K562 (cell line): Measurements from ENCODE around the gene MPHOSPH10. TPM values are rescaled to one million over a fixed set of nuclear protein-coding genes. Genes with fewer than 3 reads are reported as not detected.
A peak's percentile ranks its signal among the peaks of the same experiment; 100 is the strongest.

Experiments
- ATF1 ChIP-seq, 2 experiments: fragments of 450-650 bp in 1 of 2; IDR thresholded peaks; 2 replicates each; pipeline ENCODE4 v1.6.1; 2016; ENCODE audit warnings: missing compliant biosample characterization in 1 of 2, missing genetic modification characterization in 1 of 2
- CBFB ChIP-seq: sonication (generic); formaldehyde crosslinking; IDR thresholded peaks from 2 replicates; pipeline ENCODE4 v1.4.0; 2020; ENCODE audit warnings: mild to moderate bottlenecking, missing genetic modification reagents
- CBX8 ChIP-seq: fragments of 200-600 bp; sonication (generic); IDR thresholded peaks from 2 replicates; pipeline ENCODE4 v1.6.1; 2012; ENCODE audit warnings: borderline replicate concordance, mixed run types, low read depth, mild to moderate bottlenecking, moderate library complexity, mixed read lengths, low read length, control low read depth, inconsistent platforms; ENCODE audit not compliant: poor library complexity, severe bottlenecking; ENCODE audit errors: extremely low read depth
- CREB3 ChIP-seq: fragments of 450-650 bp; conservative IDR thresholded peaks from 2 replicates; pipeline ENCODE4 v1.6.1; 2016; ENCODE audit warnings: missing genetic modification characterization, low read depth, mild to moderate bottlenecking, missing compliant biosample characterization, moderate library complexity
- GATAD2B ChIP-seq: fragments of 450-650 bp; IDR thresholded peaks from 2 replicates; pipeline ENCODE4 v1.6.1; 2017; ENCODE audit warnings: mild to moderate bottlenecking, borderline replicate concordance
- HES1 ChIP-seq: fragments of 450-650 bp; IDR thresholded peaks from 2 replicates; pipeline ENCODE4 v1.6.1; 2016; ENCODE audit warnings: low read depth, mild to moderate bottlenecking, moderate library complexity
- KLF1 ChIP-seq: fragments of 450-650 bp; IDR thresholded peaks from 2 replicates; pipeline ENCODE4 v1.6.1; 2016; ENCODE audit warnings: missing genetic modification characterization, missing compliant biosample characterization
- NBN ChIP-seq: fragments of 450-650 bp; IDR thresholded peaks from 2 replicates; pipeline ENCODE4 v1.6.1; 2016; ENCODE audit warnings: low read depth, mild to moderate bottlenecking
- NCOR1 ChIP-seq: fragments of 450-650 bp; IDR thresholded peaks from 2 replicates; pipeline ENCODE4 v1.6.1; 2016; ENCODE audit warnings: mild to moderate bottlenecking, moderate library complexity
- PATZ1 ChIP-seq: fragments of 250-450 bp; sonication (Bioruptor Pico); IDR thresholded peaks from 2 replicates; pipeline ENCODE4 v1.5.0; 2020; ENCODE audit warnings: mild to moderate bottlenecking, borderline replicate concordance
- PML ChIP-seq: IDR thresholded peaks from 2 replicates; pipeline ENCODE4 v1.6.1; 2012; ENCODE audit warnings: low read length, inconsistent platforms
- SMAD3 ChIP-seq: fragments of 450-650 bp; formaldehyde crosslinking; conservative IDR thresholded peaks from 2 replicates; pipeline ENCODE4 v1.4.0; 2020; ENCODE audit warnings: mild to moderate bottlenecking
- TARDBP ChIP-seq: fragments of 450-650 bp; IDR thresholded peaks from 2 replicates; pipeline ENCODE4 v1.6.1; 2016
- ZBTB11 ChIP-seq, 3 experiments: fragments of 200-800 bp in 1 of 3; fragments of 250-450 bp in 1 of 3; fragments of 450-650 bp in 1 of 3; sonication (Bioruptor Pico) in 1 of 3; sonication (Bioruptor generic) in 1 of 3; formaldehyde crosslinking in 1 of 3; IDR thresholded peaks; 2 replicates each; pipeline versions ENCODE4 v1.6.1 to v1.8.0; 2016 to 2022; ENCODE audit warnings: mild to moderate bottlenecking in 2 of 3, missing genetic modification characterization in 2 of 3, missing compliant biosample characterization in 1 of 3, moderate library complexity in 1 of 3
- ZBTB49 ChIP-seq: sonication (generic); formaldehyde crosslinking; IDR thresholded peaks from 2 replicates; pipeline ENCODE4 v1.8.0; 2022; ENCODE audit warnings: missing genetic modification reagents, mild to moderate bottlenecking, borderline replicate concordance
- ZNF57 ChIP-seq: fragments of 450-650 bp; formaldehyde crosslinking; IDR thresholded peaks from 2 replicates; pipeline ENCODE4 v1.4.0; 2020; ENCODE audit warnings: mild to moderate bottlenecking, moderate library complexity
- ZNF785 ChIP-seq: fragments of 250-450 bp; sonication (Bioruptor Pico); IDR thresholded peaks from 2 replicates; pipeline ENCODE4 v1.4.0; 2020; ENCODE audit warnings: mild to moderate bottlenecking
- polyA plus RNA-seq, 8 experiments: library from polyadenylated mRNA; depleted of rRNA in 4 of 8; stranded (reverse) in 5 of 8; unstranded in 3 of 8; fragments of >200 nt; fragmentation: Nextera tagmentation in 2 of 8; fragmentation: Illumina TruSeq in 1 of 8; extraction: Ambion mirVana in 2 of 8; extraction: Trizol in 1 of 8; gene quantifications; 2 replicates each; pipeline versions ENCODE4 v1.2.1 to v1.2.3, GENCODE V29; 2011 to 2014; ENCODE audit warnings: inconsistent platforms in 1 of 8, missing spikeins in 1 of 8
- total RNA-seq, 7 experiments: library from RNA; depleted of rRNA in 6 of 7; stranded (reverse); fragments of >200 nt in 6 of 7; fragmentation: Illumina TruSeq in 2 of 7; extraction: Trizol in 2 of 7; gene quantifications; 2 replicates each; pipeline versions ENCODE4 v1.2.1 to v1.2.3, GENCODE V29; 2011 to 2021; ENCODE audit warnings: low replicate concordance in 1 of 7

MPHOSPH10 gene
- total and polyA plus RNA-seq, 9 of the 15 experiments (the other 6 are each of a cell fraction or from before 2014, with no cell fraction given): 36.8 to 83.7 (median 58.5) TPM

- TF ChIP-seq KLF1 (tag) (peak; percentile 41; the same call in 1 of the 2 replicates), NCOR1 (0 out of 2 replicates have a peak, but pooled peaks have one; percentile 40), NBN (0 out of 2 replicates have a peak, but pooled peaks have one; percentile 54), ZNF785 (CRISPR knock-in tag) (no peak), ZBTB11 (CRISPR knock-in tag; IDR thresholded peaks at IDR 0.05) (peak; percentile 97 to 100 (median 99)), PATZ1 (CRISPR knock-in tag) (no peak), CREB3 (tag) (no peak), ATF1 (CRISPR knock-in tag; IDR thresholded peaks at IDR 0.05) (no peak), ATF1 (tag; IDR thresholded peaks at IDR 0.05) (peak; percentile 81), ZBTB49 (CRISPR knock-in tag) (no peak), ZNF57 (CRISPR knock-in tag) (no peak), HES1 (no peak), CBX8 (no peak), SMAD3 (CRISPR knock-in tag) (no peak), GATAD2B (no peak), CBFB (CRISPR knock-in tag) (peak; percentile 73; the same call in 1 of the 2 replicates), TARDBP (no peak), PML (peak; percentile 65; the same call in 1 of the 2 replicates)
Observed at GRCh38 chr2:71130152-71130904, at the start of gene MPHOSPH10, which contains the start of gene MCEE (continued).
